Prostate gland (tissue), 2 donors: ENCODE results near the gene GYS1. TPM values are rescaled to one million over a fixed set of nuclear protein-coding genes. Genes with fewer than 3 reads are reported as not detected.
A peak's percentile ranks its signal among the peaks of the same experiment; 100 is the strongest.
"Not testable (repeated sequence)": the region's sequence is repeated elsewhere in the genome, so short reads cannot be mapped to it uniquely, and the experiment has no call there.

Experiments used
- DNase-seq: peaks from one replicate; pipeline ENCODE4 v3.0.0-alpha.2; 2019; ENCODE audit warnings: low spot score
- H3K27ac ChIP-seq, 2 donors: fragments of 200-600 bp; sonication (generic); 2 replicates each; pipeline ENCODE4 v1.5.1; 2017 to 2019
- H3K27me3 ChIP-seq: fragments of 200-600 bp; sonication (generic); replicated peaks from 2 replicates; pipeline ENCODE4 v1.5.1; 2019; ENCODE audit not compliant: insufficient read depth
- H3K36me3 ChIP-seq, 2 donors: fragments of 200-600 bp; sonication (generic); 1 replicate in 1 of 2; 2 replicates in 1 of 2; pipeline versions ENCODE4 v1.5.1 to v1.8.1; 2017 to 2019
- H3K4me1 ChIP-seq: fragments of 200-600 bp; sonication (generic); replicated peaks from 2 replicates; pipeline ENCODE4 v1.5.1; 2019
- H3K4me3 ChIP-seq, 2 donors: fragments of 200-600 bp; sonication (generic); 2 replicates each; pipeline ENCODE4 v1.5.1; 2017 to 2019
- H3K9me3 ChIP-seq: fragments of 200-600 bp; sonication (generic); 2 replicates; pipeline ENCODE4 v1.5.1; 2017
- WGBS: methylation state at CpG from one replicate; pipeline ENCODE4 v1.1.5; 2018; 5-methylcytosine and 5-hydroxymethylcytosine counted together
- intact Hi-C: fragments of 100-400 bp; cut with DNase I; formaldehyde crosslinking; loops from one replicate; pipeline ENCODE4 v1.14.2; 2022
- total RNA-seq, 2 donors: library from RNA; depleted of rRNA; stranded (reverse); fragments of >200 nt; gene quantifications; one replicate each; pipeline ENCODE4 v1.1.0, GENCODE V29; 2016
- TF ChIP-seq, protein P1 (sequence below), 4 experiments: fragments of 200-600 bp in 2 of 4; fragments of 450-650 bp in 2 of 4; sonication (generic) in 2 of 4; IDR thresholded peaks; 1 replicate in 3 of 4; 2 replicates in 1 of 4; pipeline ENCODE4 v1.5.1; 2016 to 2019; ENCODE audit warnings: antibody characterized with exemption in 4 of 4, mild to moderate bottlenecking in 2 of 4, moderate library complexity in 2 of 4

The GYS1 gene
- total RNA-seq, 2 donors from 2014 or later = 47.3 to 52.0 TPM

DNA sequence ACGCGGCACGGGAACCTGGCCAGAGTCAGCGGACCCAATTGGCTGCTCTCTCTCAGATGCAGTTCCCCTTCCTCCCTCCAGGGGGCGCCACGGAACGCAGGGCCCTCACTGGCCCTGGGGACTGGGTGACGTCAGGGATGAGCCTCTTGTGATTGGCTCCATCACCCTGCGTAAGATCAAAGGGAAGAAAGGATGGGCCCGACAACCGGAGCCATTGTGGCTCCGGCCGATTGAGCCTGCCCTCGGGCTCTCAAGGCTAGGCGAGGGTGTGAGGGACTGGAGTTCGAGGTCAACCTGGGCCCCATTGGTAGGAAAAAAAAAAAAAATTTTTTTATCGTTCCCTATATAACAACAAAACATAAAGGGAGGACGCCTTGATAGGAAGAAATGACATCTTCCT is 43.7 kb upstream of the GYS1 start, which contains the start of gene CGB1:
Gene CGB1 (minus strand): TSS at position 81 of the 400 bp plus-strand sequence. CDS start 184 bp downstream, outside the sequence.
- H3K9me3 ChIP-seq, H3K27me3 ChIP-seq, intact Hi-C loops, H3K27ac ChIP-seq, H3K4me3 ChIP-seq, H3K36me3 ChIP-seq, H3K4me1 ChIP-seq, DNase-seq: not testable (repeated sequence)
- TF ChIP-seq, protein P1, sequence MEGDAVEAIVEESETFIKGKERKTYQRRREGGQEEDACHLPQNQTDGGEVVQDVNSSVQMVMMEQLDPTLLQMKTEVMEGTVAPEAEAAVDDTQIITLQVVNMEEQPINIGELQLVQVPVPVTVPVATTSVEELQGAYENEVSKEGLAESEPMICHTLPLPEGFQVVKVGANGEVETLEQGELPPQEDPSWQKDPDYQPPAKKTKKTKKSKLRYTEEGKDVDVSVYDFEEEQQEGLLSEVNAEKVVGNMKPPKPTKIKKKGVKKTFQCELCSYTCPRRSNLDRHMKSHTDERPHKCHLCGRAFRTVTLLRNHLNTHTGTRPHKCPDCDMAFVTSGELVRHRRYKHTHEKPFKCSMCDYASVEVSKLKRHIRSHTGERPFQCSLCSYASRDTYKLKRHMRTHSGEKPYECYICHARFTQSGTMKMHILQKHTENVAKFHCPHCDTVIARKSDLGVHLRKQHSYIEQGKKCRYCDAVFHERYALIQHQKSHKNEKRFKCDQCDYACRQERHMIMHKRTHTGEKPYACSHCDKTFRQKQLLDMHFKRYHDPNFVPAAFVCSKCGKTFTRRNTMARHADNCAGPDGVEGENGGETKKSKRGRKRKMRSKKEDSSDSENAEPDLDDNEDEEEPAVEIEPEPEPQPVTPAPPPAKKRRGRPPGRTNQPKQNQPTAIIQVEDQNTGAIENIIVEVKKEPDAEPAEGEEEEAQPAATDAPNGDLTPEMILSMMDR (IDR thresholded peaks at IDR 0.05) = peak in 1 of 4 experiments; percentile 11
- WGBS = 68% methylated on average over 18 of the region's 18 CpGs

DNA sequence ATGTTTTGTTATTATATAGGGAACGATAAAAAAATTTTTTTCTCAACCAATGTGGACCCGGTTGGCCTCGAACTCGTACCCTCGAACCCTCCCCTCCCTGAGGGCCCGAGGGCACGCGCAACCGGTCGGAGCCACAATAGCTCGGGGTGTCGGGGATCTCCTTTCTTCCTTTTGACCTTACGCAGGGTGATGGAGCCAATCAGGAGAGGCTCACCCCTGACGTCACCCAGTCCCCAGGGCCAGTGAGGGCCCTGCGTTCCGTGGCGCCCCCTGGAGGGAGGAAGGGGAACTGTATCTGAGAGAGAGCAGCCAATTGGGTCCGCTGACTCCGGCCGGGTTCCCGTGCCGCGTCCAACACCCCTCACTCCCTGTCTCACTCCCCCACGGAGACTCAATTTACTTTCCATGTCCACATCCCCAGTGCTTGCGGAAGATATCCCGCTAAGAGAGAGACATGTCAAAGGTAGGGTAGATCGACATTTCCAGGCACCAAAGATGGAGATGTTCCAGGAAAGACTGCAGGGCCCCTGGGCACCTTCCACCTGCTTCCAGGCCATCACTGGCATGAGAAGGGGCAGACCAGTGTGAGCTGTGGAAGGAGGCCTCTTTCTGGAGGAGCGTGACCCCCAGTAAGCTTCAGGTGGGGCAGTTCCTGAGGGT is 38.7 kb upstream of the GYS1 start, which contains the start of gene CGB2:
Gene CGB2 (plus strand): TSS at position 249 of the 660 bp plus-strand sequence. CDS start 206 bp downstream, at position 455.
- H3K4me3 ChIP-seq, H3K4me1 ChIP-seq, H3K27ac ChIP-seq, H3K36me3 ChIP-seq, H3K27me3 ChIP-seq, intact Hi-C loops, H3K9me3 ChIP-seq, DNase-seq: not testable (repeated sequence)
- WGBS = 25% methylated on average over 28 of the region's 28 CpGs

DNA sequence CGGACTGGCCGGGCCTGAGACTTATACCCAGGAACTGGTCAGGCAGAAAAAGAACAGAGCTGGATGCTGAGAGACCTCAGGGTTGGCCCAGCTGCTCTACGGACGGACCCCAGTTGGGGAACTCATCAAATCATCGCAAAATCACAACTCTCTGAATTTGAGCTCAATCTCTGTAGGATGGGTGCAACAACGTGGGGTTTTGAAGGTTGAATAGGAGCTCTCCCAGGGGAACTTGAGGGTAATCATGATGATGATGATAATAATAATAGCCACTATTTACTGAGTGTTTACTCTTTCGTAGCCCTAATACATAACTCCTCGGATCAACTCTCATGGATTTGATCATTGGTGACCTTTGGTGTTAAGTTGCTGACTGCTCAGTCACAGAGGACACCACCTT is 37.2 kb upstream of the GYS1 start:
- 92% methylated on average over 6 of the region's 8 CpGs for WGBS
- not testable (repeated sequence) for DNase-seq

DNA sequence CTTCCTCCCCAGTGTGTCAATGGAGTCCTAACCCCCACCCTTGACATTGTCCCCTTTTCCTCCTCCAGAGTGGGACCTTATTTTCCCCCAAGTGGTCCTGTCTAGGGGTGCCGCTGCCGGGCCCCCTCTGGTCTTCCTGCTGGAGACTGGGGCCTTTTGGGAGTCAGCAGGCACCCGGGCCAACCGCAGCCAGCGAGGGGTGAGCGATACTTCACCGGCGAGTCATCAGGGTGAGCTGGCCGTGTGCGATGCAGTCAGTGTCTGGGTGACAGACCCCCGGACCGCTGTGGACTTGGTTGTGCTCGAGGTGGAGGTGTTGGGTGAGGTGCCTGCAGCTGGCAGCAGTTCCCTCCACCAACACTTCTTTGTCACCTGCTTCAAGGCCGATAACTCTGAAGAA is 36.6 kb upstream of the GYS1 start:
- H3K4me1 ChIP-seq, DNase-seq, H3K36me3 ChIP-seq, H3K9me3 ChIP-seq, H3K27me3 ChIP-seq, H3K4me3 ChIP-seq, intact Hi-C loops, H3K27ac ChIP-seq: not testable (repeated sequence)
- WGBS = 90% methylated on average over 12 of the region's 14 CpGs

More for the DNA sequence above, 37.2 kb upstream of the GYS1 start:
- H3K4me1 ChIP-seq, H3K27me3 ChIP-seq, H3K36me3 ChIP-seq, H3K27ac ChIP-seq, intact Hi-C loops, H3K9me3 ChIP-seq, H3K4me3 ChIP-seq: not testable (repeated sequence)

DNA sequence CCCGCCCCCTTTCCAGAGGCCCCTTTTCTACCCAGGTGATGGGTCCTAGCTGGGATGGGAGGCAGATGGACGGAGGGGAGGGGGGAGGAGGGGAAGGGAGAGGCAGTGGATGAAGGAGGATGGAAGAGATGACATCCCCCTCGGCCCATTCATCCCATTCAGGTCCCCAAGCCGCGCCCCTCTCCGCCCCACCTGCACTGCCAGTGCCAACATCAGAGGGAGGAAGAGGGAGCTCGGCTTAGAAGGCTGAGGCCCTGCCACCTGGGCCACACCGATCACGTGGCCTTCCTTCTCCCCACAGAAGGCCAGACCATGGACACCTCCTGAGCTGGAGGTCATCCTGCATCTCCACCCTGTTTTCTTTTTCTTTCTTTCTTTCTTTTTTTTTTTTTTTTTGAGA is 35.6 kb upstream of the GYS1 start:
- WGBS = 79% methylated on average over 9 of the region's 9 CpGs
- H3K27me3 ChIP-seq, H3K4me3 ChIP-seq, H3K36me3 ChIP-seq, intact Hi-C loops, H3K27ac ChIP-seq, H3K4me1 ChIP-seq, DNase-seq, H3K9me3 ChIP-seq: not testable (repeated sequence)

DNA sequence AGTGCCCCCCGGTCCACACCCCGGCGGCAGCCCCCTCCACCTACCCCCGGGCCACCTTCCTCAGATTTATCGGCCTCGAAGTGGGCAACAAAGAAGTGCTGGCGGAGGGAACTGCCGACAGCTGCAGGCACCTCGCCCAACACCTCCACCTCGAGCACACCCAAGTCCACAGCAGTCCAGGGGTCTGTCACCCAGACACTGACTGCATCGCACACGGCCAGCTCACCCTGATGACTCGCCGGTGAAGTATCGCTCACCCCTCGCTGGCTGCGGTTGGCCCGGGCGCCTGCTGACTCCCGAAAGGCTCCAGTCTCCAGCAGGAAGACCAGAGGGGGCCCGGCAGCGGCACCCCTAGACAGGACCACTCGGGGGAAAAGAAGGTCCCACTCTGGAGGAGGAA is 32.5 kb upstream of the GYS1 start:
- H3K27me3 ChIP-seq, intact Hi-C loops, DNase-seq, H3K4me3 ChIP-seq, H3K4me1 ChIP-seq, H3K36me3 ChIP-seq, H3K9me3 ChIP-seq, H3K27ac ChIP-seq: not testable (repeated sequence)
- 83% methylated on average over 20 of the region's 23 CpGs for WGBS

DNA sequence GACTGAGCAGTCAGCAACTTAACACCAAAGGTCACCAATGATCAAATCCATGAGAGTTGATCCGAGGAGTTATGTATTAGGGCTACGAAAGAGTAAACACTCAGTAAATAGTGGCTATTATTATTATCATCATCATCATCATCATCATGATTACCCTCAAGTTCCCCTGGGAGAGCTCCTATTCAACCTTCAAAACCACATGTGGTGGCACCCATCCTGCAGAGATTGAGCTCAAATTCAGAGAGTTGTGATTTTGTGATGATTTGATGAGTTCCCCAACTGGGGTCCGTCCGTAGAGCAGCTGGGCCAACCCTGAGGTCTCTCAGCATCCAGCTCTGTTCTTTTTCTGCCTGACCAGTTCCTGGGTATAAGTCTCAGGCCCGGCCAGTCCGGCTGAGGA is 32.0 kb upstream of the GYS1 start:
- H3K27ac ChIP-seq, H3K36me3 ChIP-seq, H3K9me3 ChIP-seq, intact Hi-C loops, H3K27me3 ChIP-seq, H3K4me3 ChIP-seq, H3K4me1 ChIP-seq, DNase-seq: not testable (repeated sequence)
- whole genome bisulfite sequencing = 86% methylated on average over 4 of the region's 6 CpGs

DNA sequence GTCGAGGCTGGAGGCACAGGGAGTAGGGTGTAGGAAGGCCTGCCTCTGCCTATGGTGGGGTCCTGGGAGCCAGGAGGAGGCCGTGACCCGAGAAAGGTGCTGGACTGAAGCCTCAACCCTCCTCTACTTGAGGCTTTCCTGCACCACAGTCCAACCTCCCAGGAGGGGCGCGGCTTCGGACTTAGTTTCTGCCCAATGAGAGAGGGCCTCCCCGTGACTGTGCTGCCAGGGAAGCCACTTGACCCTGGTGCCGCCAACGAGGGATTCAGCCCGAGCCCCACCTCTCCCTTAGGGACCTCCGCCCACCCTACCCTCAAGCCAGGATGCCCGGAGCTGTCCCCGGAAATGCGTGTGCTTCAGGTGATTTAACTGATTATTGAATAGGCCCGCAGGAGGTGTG is 31.1 kb upstream of the GYS1 start, which contains the start of gene CGB3:
Gene CGB3 (minus strand): TSS at position 101 of the 400 bp plus-strand sequence. CDS start 362 bp downstream, outside the sequence.
- intact Hi-C loops, H3K27ac ChIP-seq, H3K36me3 ChIP-seq, H3K4me1 ChIP-seq, H3K4me3 ChIP-seq, H3K27me3 ChIP-seq, DNase-seq, H3K9me3 ChIP-seq: not testable (repeated sequence)
- 68% methylated on average over 8 of the region's 15 CpGs for WGBS
